SH-SY5Y (cell line): ENCODE measurements around the gene DOP1A.

Experiments used
- GATA2 ChIP-seq: IDR thresholded peaks from 2 replicates; pipeline ENCODE4 v1.6.1; 2011; ENCODE audit warnings: mild to moderate bottlenecking, low read depth, low read length
- GATA3 ChIP-seq: IDR thresholded peaks from 2 replicates; pipeline ENCODE4 v1.6.1; 2011; ENCODE audit warnings: low read depth, mild to moderate bottlenecking, low read length, moderate library complexity

DNA sequence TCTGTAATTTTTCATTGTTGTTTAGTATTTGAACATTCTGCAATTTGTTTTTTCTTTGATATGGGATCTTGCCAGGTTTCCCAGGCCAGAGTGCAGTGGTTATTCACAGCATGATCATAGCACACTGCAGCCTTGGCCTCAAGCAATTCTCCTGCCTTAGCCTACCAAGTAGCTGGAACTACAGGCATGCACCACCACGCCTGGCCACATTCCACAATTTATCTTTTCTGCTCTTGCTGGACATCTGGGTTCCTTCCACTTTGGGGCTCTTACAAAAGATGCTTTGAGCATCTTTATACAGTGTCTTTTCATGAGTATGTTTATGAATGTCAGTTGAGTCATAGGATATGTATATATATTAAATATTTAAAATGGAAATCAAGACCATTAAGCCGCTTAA, 83.6 kb downstream of the DOP1A start:
- no peak for TF ChIP-seq GATA2
- TF ChIP-seq GATA3: no peak
